ENCODE results near the gene RABGEF1.

RABGEF1 gene

DNA sequence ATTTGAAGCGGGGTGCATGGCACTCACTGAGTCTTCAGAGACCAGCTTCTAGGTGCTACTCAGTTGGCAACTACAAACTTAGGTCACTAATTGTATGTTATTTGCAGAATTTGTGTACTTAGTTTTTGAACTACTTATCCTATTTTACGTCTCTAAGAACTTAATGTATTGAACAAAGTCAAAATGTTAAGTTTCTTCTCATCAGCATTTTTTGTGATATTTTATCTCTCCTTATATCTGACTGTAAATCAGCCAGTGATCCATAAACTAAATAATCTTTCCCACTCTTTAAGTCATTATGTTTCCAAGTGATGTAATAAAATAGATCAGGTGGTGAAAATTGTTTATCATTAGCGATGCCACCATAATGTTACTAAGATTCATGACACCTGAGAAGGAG lies 120.2 kb downstream of the RABGEF1 start:
- no peak for DNase-seq

Data from KG1 (cell line).